GM13976 (cell line): ENCODE results near the gene C14orf180.

ENCODE experiments used
- DNase-seq: peaks from one replicate; pipeline ENCODE4 v3.0.0; 2012; ENCODE audit warnings: low spot score
- in situ Hi-C: fragments of 300-500 bp; cut with MboI; formaldehyde crosslinking; loops from one replicate; pipeline ENCODE4 v1.12.0; 2022; ENCODE audit warnings: low sequenced_read_pairs, mixed read lengths, inconsistent platforms; ENCODE audit not compliant: unreplicated experiment
- TF ChIP-seq, protein P1 (sequence below): IDR thresholded peaks from 2 replicates; pipeline ENCODE4 v1.5.1; 2012; ENCODE audit warnings: borderline replicate concordance, mild to moderate bottlenecking; ENCODE audit not compliant: insufficient read depth; ENCODE audit errors: extremely low read depth, missing control alignments, control extremely low read depth

C14orf180 gene

DNA sequence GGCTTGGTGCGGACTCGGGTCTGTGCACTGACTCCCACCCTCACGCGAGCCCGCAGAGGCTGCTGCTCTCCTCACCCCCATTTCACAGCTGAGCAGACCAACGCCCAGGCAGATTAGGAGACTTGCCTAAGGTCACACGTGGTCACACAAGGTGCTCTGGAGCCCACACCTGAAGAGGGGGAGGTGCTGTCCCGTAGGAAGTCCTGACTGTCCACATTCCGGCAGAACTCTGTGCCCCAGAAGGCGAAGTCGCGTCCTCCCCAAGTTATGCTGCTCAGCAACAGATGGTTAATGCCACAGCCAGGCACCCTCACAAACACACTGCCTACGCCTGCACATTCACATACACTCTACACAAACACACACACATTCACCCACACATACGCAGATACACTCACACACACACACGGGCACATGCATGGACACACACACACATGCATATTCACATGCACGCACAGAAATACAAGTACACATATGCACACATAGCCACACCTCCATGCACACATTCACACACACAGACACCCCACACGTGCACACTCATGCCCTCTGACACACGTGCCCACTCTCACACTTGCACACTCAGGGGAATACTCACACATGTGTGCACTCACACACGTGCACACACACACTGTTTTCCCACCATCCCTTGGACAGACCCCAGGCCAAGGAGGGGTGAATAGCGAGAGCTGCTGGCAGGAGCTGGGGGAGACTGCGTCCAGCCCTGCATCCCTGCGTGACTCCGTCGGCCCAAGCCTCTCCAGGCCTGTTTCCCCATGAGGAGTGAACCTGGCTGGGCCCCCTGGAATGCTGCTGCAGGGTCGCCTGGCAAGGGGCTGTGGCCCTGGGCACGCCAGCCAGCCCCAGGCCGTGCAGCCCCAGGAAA lies 4.1 kb downstream of the C14orf180 start:
- in situ Hi-C loops = no loop called here
- TF ChIP-seq, protein P1, sequence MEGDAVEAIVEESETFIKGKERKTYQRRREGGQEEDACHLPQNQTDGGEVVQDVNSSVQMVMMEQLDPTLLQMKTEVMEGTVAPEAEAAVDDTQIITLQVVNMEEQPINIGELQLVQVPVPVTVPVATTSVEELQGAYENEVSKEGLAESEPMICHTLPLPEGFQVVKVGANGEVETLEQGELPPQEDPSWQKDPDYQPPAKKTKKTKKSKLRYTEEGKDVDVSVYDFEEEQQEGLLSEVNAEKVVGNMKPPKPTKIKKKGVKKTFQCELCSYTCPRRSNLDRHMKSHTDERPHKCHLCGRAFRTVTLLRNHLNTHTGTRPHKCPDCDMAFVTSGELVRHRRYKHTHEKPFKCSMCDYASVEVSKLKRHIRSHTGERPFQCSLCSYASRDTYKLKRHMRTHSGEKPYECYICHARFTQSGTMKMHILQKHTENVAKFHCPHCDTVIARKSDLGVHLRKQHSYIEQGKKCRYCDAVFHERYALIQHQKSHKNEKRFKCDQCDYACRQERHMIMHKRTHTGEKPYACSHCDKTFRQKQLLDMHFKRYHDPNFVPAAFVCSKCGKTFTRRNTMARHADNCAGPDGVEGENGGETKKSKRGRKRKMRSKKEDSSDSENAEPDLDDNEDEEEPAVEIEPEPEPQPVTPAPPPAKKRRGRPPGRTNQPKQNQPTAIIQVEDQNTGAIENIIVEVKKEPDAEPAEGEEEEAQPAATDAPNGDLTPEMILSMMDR = no peak
- no peak for DNase-seq

DNA sequence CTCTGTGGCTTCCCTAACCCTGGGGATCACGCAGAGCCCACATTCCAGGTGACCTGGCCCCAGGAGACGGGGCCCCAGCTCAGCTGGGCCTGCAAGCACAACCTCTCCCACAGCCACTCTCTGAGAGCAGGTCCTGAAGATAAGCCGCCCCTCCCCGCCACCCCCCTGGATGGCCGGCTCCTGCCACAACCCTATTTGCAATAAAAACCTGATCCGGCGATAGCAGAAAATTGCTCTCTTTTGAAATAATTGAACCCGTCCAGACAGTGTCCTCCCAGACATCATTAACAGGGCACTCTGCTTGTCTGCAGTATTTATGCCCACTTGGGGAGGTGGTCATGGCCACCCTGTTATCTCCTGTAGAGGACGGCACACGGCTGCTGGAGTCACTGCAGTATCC lies 5.0 kb downstream of the C14orf180 start:
- TF ChIP-seq, protein P1 = no peak
- no peak for DNase-seq
- in situ Hi-C loops = no loop called here

DNA sequence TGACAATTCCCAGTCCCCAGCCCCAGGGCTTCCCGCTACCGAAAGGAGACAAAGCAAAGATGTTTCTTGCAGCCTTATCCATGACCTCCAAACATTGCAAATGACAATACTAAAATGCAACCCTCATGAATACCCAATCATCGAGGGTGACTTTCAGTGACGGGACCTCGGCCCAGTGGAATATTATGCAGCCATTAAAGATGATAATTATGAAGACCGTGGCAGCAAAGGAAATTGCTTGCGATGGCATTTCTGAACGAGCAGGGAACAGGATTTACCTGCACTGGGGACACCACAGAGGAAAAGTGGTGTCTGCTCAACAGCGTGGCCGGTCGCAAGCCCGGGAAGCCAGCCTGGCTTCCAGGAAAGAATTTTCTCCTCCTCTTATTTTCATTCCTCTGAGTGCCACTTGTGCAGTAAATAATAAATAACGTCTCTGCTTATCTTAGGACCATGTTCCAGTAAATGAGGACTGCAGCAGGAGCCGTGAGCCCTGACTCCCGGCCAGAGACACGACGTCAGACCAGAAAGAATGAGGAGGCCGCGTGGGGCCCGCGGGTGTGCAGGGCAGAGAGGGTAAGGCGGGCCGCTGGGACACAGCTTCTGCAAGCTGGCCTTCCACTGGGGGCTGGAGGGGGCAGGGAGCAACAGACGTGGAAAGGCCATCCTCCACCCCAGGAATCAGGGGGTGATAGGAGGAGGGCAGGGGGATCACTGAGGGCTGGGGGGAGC lies 6.6 kb downstream of the C14orf180 start:
- in situ Hi-C loops = no loop called here
- TF ChIP-seq, protein P1 = no peak
- DNase-seq = no peak

DNA sequence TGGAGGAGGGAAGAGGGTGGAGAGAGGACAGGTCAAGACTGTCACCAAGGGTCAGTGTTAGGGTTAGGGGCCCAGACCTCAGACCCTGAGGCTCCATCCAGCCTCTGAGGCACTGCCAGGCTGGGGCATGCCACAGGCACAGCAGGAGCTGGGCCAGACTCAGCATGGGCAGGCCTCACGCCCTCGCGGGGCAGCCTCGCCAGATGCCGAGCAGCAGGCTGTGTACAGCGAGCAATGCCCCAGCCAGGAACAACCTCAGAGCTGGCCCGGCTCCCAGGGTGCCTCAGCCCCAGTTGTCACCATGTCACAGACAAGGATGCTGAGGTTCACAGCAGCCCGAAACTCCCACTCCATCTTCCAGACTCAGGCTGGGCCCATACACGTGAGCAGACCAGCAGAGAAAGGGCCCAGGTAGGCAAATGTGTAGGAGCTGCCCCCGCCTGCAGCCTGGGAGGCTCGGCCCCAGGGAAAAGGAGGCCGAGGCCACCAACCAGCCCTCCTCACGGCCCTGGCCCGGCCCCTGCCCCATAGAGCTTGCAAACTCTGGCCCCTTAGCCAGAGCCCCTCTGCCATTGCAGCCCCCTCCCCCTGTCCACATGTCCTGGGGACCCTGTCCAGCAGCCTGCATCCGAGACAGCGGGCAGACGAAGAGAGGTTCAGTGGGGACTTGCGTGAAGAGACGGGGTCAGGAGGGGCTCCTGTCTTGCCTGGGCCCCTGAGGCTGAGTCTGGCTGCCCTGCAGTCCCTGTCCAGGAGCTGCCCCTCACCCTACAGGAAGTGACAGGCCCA lies 7.5 kb downstream of the C14orf180 start:
- DNase-seq = no peak
- in situ Hi-C loops = no loop called here
- TF ChIP-seq, protein P1 = no peak

DNA sequence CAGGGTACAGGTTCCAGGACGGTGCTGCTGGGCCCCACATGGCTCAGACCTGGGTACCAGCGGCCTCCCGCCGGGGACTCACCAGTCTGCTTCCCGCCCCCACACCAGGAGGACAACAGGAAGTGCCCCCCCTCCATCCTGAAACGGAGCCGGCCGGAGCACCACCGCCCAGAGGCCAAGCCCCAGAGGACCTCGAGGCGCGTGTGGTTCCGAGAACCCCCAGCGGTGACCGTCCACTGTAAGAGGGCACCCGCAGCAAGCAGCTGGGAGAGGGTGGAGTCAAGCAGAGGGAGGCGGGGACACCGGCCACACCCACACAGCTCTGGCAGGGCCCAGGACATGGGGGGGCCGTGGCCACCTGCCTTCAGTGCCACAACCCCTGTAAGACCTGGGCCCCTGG lies 8.1 kb downstream of the C14orf180 start:
- in situ Hi-C loops = no loop called here
- TF ChIP-seq, protein P1 = no peak
- DNase-seq = no peak

DNA sequence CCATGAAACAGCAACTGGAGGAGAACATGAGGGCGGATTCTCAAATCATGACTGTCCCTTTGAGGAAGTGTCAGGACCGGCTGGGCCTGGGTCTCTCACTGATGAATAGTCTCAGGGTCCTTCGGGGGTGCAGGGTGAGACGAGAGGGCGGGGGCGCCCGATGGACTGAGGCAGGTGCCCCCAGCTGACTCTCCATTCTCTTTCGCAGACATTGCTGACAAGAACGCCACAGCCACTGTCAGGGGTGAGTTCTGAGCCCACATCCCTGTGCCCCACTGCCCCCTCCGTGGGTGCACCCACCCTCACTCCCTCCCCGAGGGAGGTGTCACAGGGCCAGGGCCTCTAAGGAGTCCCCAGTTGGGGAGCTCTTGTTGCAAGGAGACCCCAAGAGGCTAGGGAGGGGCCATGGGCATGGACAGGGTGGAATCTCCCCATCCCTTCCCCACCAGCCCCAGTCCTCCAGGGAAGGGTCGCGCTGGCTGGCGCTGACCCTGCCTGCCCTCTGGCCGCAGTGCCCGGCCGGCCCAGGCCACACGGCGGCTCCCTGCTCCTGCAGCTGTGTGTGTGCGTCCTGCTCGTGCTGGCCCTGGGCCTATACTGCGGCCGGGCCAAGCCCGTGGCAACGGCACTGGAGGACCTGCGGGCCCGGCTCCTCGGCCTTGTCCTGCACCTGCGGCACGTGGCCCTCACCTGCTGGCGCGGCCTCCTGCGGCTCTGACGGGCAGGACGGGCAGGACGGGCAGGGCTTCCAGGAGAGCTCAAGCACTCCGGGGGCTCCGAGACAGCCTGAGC lies 8.7 kb downstream of the C14orf180 start:
- TF ChIP-seq, protein P1 = no peak
- in situ Hi-C loops = no loop called here
- no peak for DNase-seq
